Suprapubic skin (tissue), 4 donors: Measurements from ENCODE around the gene ACACB. TPM values are rescaled to one million over a fixed set of nuclear protein-coding genes. Genes with fewer than 3 reads are reported as not detected.

ENCODE experiments used
- DNase-seq, 2 donors: peaks; one replicate each; pipeline ENCODE4 v3.0.0-alpha.2; 2019; ENCODE audit warnings: low spot score in 2 of 2
- H3K27ac ChIP-seq: fragments of 200-600 bp; sonication (generic); one replicate; pipeline ENCODE4 v1.5.1; 2019
- H3K27me3 ChIP-seq: fragments of 200-600 bp; sonication (generic); one replicate; pipeline ENCODE4 v1.5.1; 2019
- H3K36me3 ChIP-seq: fragments of 200-600 bp; sonication (generic); one replicate; pipeline ENCODE4 v1.5.1; 2019
- H3K4me1 ChIP-seq: fragments of 200-600 bp; sonication (generic); one replicate; pipeline ENCODE4 v1.5.1; 2019
- H3K4me3 ChIP-seq: fragments of 200-600 bp; sonication (generic); one replicate; pipeline ENCODE4 v1.5.1; 2019; ENCODE audit warnings: mild to moderate bottlenecking
- H3K9me3 ChIP-seq: fragments of 200-600 bp; sonication (generic); one replicate; pipeline ENCODE4 v1.5.1; 2019
- EP300 ChIP-seq: sonication (generic); formaldehyde crosslinking; IDR thresholded peaks from one replicate; pipeline ENCODE4 v1.6.1; 2017; ENCODE audit warnings: antibody characterized with exemption
- POLR2A ChIP-seq, 2 donors: fragments of 450-650 bp; IDR thresholded peaks; one replicate each; pipeline ENCODE4 v1.6.1; 2017; ENCODE audit warnings: antibody characterized with exemption in 2 of 2, mild to moderate bottlenecking in 2 of 2, moderate library complexity in 2 of 2
- POLR2AphosphoS5 ChIP-seq, 3 donors: sonication (generic); formaldehyde crosslinking; IDR thresholded peaks; one replicate each; pipeline ENCODE4 v1.6.1; 2017; ENCODE audit warnings: antibody characterized with exemption in 3 of 3
- WGBS: methylation state at CpG from one replicate; pipeline ENCODE4 v1.1.5; 2018; 5-methylcytosine and 5-hydroxymethylcytosine counted together
- total RNA-seq, 4 donors: library from RNA; depleted of rRNA; stranded (reverse); fragments of >200 nt; gene quantifications; one replicate each; pipeline ENCODE4 v1.1.0, GENCODE V29; 2016
- TF ChIP-seq, protein P1 (sequence below), 2 donors: fragments of 200-600 bp in 1 of 2; fragments of 450-650 bp in 1 of 2; sonication (generic) in 1 of 2; IDR thresholded peaks; one replicate each; pipeline ENCODE4 v1.5.1; 2016 to 2019; ENCODE audit warnings: antibody characterized with exemption in 2 of 2, mild to moderate bottlenecking in 1 of 2, moderate library complexity in 1 of 2

Gene ACACB
- total RNA-seq, 4 donors from 2014 or later, result 19.2 to 90.8 (median 56.9) TPM

- H3K9me3 ChIP-seq, result no peaks in the 10 kb centered on the region
- 79% methylated on average over 12 of the region's 12 CpGs for WGBS
- H3K36me3 ChIP-seq, result peaks cover 31% of the 10 kb centered on the region
- no peaks in the 10 kb centered on the region for H3K27me3 ChIP-seq
- H3K4me3 ChIP-seq, result peak overlapping the region; percentile 63
- peaks cover 31% of the 10 kb centered on the region for H3K4me1 ChIP-seq
- peak in 1 of 2 donors; percentile 68 for DNase-seq
- H3K27ac ChIP-seq, result peak overlapping the region; percentile 89
- TF ChIP-seq EP300 (no peak), POLR2A (IDR thresholded peaks at IDR 0.05) (no peak), POLR2AphosphoS5 (IDR thresholded peaks at IDR 0.05) (no peak)
- TF ChIP-seq, protein P1, sequence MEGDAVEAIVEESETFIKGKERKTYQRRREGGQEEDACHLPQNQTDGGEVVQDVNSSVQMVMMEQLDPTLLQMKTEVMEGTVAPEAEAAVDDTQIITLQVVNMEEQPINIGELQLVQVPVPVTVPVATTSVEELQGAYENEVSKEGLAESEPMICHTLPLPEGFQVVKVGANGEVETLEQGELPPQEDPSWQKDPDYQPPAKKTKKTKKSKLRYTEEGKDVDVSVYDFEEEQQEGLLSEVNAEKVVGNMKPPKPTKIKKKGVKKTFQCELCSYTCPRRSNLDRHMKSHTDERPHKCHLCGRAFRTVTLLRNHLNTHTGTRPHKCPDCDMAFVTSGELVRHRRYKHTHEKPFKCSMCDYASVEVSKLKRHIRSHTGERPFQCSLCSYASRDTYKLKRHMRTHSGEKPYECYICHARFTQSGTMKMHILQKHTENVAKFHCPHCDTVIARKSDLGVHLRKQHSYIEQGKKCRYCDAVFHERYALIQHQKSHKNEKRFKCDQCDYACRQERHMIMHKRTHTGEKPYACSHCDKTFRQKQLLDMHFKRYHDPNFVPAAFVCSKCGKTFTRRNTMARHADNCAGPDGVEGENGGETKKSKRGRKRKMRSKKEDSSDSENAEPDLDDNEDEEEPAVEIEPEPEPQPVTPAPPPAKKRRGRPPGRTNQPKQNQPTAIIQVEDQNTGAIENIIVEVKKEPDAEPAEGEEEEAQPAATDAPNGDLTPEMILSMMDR (IDR thresholded peaks at IDR 0.05), result no peak
Measured at GRCh38 chr12:109099431-109100020, 16.9 kb upstream of the ACACB start.

DNA sequence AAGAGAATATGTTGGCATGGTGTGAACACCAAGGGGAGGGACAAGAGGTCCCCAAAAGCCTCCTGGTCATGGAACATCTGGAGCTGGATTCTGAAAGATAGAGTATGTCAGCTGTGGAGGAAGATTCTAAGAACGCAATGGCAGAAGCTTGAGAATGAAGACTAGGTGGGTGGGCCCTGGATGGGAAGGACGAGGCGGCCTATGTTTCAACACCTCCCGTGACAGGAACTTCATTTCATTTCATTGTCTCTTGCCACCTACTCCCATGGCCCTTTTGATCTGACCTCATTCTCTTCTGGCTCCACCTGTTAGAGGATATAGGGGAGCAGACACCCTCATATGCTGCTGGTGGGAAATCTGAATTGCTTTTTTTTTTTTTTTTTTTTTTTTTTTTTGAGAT lies 15.6 kb upstream of the ACACB start:
- H3K9me3 ChIP-seq, result no peaks in the 10 kb centered on the region
- no peaks in the 10 kb centered on the region for H3K27me3 ChIP-seq
- peak in 1 of 2 donors; percentile 59 for DNase-seq
- peaks cover 43% of the 10 kb centered on the region for H3K36me3 ChIP-seq
- H3K4me1 ChIP-seq, result peaks cover 31% of the 10 kb centered on the region
- no peak overlapping the region for H3K4me3 ChIP-seq
- WGBS, result 96% methylated on average over 4 of the region's 4 CpGs
- peak overlapping the region; percentile 18 for H3K27ac ChIP-seq
- TF ChIP-seq POLR2AphosphoS5 (IDR thresholded peaks at IDR 0.05) (no peak), EP300 (no peak), POLR2A (IDR thresholded peaks at IDR 0.05) (no peak)

DNA sequence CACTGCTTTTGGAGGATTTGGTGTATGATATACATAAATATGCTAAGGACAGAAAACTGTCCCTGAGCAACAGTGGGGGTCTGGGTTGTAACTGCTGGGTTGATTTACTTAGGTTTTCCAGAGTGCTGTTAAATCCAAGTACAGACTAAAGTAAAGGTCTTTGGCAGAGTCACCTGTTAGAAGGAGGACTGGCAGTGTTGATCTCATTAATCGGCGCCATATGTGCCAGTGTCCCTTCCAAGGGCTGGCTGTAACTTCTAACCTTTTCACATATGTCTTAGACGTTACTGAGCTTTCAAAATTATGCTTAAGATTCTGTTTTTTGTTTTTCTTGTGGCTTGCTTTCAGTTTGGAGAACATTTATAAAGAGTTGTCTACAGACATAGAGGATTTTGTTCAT lies 13.9 kb upstream of the ACACB start:
- Histone ChIP-seq H3K36me3 (peaks cover 56% of the 10 kb centered on the region), H3K27ac (no peak overlapping the region), H3K4me1 (peaks cover 26% of the 10 kb centered on the region), H3K4me3 (no peak overlapping the region), H3K27me3 (no peaks in the 10 kb centered on the region), H3K9me3 (no peaks in the 10 kb centered on the region)
- no peak for TF ChIP-seq POLR2A (IDR thresholded peaks at IDR 0.05)
- whole genome bisulfite sequencing, result 80% methylated on average over 3 of the region's 3 CpGs
- DNase-seq, result no peak

- TF ChIP-seq, protein P1 (IDR thresholded peaks at IDR 0.05), result no peak
- no peak for TF ChIP-seq EP300
- TF ChIP-seq POLR2A (IDR thresholded peaks at IDR 0.05), result no peak
- no peak for TF ChIP-seq POLR2AphosphoS5 (IDR thresholded peaks at IDR 0.05)
- no peak overlapping the region for H3K4me3 ChIP-seq
- peaks cover 7% of the 10 kb centered on the region for H3K4me1 ChIP-seq
- DNase-seq, result no peak
- no peaks in the 10 kb centered on the region for H3K27me3 ChIP-seq
- peaks cover 71% of the 10 kb centered on the region for H3K36me3 ChIP-seq
- no peaks in the 10 kb centered on the region for H3K9me3 ChIP-seq
- no peak overlapping the region for H3K27ac ChIP-seq
- 92% methylated on average over 5 of the region's 5 CpGs for WGBS
Measured at GRCh38 chr12:109105176-109105575, 11.2 kb upstream of the ACACB start.

DNA sequence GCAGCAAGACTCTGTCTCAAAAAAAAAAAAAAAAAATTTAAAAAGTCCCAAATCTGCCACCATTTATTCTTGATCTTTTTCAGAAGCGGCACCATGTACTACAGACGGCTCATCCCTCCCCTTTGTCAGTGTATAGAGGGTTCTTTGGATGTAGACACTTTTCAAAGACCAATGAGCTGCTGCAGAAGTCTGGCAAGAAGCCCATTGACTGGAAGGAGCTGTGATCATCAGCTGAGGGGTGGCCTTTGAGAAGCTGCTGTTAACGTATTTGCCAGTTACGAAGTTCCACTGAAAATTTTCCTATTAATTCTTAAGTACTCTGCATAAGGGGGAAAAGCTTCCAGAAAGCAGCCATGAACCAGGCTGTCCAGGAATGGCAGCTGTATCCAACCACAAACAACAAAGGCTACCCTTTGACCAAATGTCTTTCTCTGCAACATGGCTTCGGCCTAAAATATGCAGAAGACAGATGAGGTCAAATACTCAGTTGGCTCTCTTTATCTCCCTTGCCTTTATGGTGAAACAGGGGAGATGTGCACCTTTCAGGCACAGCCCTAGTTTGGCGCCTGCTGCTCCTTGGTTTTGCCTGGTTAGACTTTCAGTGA lies 6.5 kb upstream of the ACACB start:
- H3K4me3 ChIP-seq, result no peak overlapping the region
- H3K27me3 ChIP-seq, result no peaks in the 10 kb centered on the region
- H3K27ac ChIP-seq, result peak overlapping the region; percentile 88
- H3K4me1 ChIP-seq, result peaks cover 40% of the 10 kb centered on the region
- DNase-seq, result no peak
- no peaks in the 10 kb centered on the region for H3K9me3 ChIP-seq
- TF ChIP-seq POLR2AphosphoS5 (IDR thresholded peaks at IDR 0.05) (no peak), EP300 (no peak), POLR2A (IDR thresholded peaks at IDR 0.05) (no peak)
- TF ChIP-seq, protein P1 (IDR thresholded peaks at IDR 0.05), result no peak
- H3K36me3 ChIP-seq, result peaks cover 37% of the 10 kb centered on the region
- WGBS, result 91% methylated on average over 6 of the region's 6 CpGs

DNA sequence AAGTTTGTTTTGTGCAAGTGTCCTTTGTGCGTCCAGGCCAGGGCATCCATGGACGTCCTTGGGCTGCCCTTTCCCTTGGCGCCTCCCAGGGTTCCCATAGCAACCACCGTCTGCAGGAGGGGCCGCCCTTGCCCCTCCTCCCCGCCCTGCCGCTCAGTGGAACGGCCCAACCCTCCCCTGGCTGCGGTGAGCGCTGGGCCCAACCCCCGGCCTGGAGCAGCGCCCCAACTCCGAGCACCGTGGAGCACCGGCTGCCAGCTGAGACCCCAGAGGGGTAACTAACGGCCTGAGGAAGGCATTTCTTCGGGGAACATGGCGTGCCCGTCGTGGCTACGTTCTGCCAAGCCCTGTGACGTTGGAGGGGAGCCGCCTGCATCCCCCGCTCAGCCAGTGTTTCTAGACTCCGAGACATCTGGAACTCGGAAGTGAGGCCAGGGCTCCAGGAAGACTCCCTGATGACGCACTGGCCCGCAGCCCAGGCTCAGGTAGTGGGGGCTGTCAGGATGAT lies 5.3 kb upstream of the ACACB start:
- 1% methylated on average over 19 of the region's 28 CpGs for WGBS
- Histone ChIP-seq H3K27me3 (no peaks in the 10 kb centered on the region), H3K9me3 (no peaks in the 10 kb centered on the region), H3K4me1 (peaks cover 51% of the 10 kb centered on the region), H3K36me3 (peaks cover 25% of the 10 kb centered on the region), H3K27ac (peak overlapping the region; percentile 88), H3K4me3 (peak overlapping the region; percentile 51)
- DNase-seq, result peak; percentile 93 to 94
- TF ChIP-seq POLR2A (IDR thresholded peaks at IDR 0.05) (no peak), EP300 (peak; percentile 82), POLR2AphosphoS5 (IDR thresholded peaks at IDR 0.05) (peak in 2 of 3 donors; percentile 78 to 85)
- TF ChIP-seq, protein P1 (IDR thresholded peaks at IDR 0.05), result no peak
